GM11168 (cell line): ENCODE data around the gene TAP2.
"Not testable (repeated sequence)": the region's sequence is repeated elsewhere in the genome, so short reads cannot be mapped to it uniquely, and the experiment has no call there.

Experiments
- in situ Hi-C: fragments of 300-500 bp; cut with MboI; formaldehyde crosslinking; loops from one replicate; pipeline ENCODE4 v1.12.0; 2022; ENCODE audit warnings: low sequenced_read_pairs; ENCODE audit not compliant: unreplicated experiment

Gene TAP2

GRCh38 chr6:32839356-32839755, 817 bp upstream of the TAP2 start:
- in situ Hi-C loops = no loop called here

- in situ Hi-C loops = no loop called here
Observed at GRCh38 chr6:32837651-32838113, 857 bp downstream of the TAP2 start.

- in situ Hi-C loops = no loop called here
Observed at GRCh38 chr6:32836873-32837272, 1.7 kb downstream of the TAP2 start.

DNA sequence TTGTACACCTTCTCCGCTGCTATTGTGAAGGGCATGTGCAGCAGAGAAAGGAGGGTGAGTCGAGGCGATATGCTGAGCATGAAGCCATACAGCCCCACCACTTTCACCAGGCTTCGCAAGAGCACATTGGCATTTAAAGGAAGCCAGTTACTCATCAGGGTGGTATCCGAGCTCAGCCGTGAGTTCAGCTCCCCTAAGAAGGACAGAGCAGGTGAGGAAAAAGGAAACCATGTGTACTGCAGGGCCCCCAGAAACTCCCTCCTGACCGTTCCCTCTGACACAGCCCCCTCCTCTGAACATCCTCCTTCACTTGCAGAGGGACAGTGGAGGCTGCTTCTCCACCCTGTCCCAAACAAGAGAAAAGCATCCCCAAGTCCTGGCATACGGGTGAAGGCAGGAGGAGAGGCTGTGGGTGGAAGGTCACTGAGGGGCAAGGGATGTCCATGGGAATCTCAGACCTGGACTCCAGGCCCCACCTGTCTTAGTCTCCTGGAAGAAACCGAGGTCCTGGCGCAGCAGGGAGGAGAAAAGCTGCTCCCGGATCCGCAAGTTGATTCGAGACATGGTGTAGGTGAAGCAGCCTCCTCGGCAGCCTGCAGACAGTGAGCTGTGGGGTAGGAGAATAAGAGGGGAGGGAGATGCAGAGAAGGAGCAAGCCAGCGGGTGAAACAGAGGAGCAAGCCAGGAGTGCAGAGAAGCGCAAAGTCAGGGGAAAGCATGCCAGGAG, 3.2 kb downstream of the TAP2 start:
- in situ Hi-C loops = no loop called here

DNA sequence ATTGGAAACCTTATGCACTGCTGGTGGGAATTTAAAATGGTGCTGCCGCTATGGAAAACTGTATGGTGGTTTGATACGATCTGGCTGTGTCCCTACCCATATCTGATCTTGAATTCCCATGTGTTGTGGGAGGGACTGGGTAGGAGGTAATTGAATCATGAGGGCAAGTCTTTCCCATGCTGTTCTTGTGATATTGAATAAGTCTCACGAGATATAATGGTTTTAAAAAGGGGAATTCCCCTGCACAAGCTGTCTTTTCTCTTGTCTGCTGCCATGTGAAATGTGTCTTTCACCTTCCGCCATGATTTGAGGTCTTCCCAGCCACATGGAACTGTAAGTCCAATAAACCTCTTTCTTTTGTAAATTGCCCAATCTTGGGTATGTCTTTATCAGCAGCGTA, 4.9 kb downstream of the TAP2 start:
- in situ Hi-C loops = loop anchor here (5.0 kb wide), 1 partner anchor 39 kb away; no protein-coding TSS in a partner anchor

GRCh38 chr6:32832535-32832934, 6.0 kb downstream of the TAP2 start:
- in situ Hi-C loops = loop anchor here (5.0 kb wide), 1 partner anchor 40 kb away; no protein-coding TSS in a partner anchor

- in situ Hi-C loops = loop anchor here (5.0 kb wide), 1 partner anchor 41 kb away; no protein-coding TSS in a partner anchor
Observed at GRCh38 chr6:32830936-32831335, 7.6 kb downstream of the TAP2 start.

DNA sequence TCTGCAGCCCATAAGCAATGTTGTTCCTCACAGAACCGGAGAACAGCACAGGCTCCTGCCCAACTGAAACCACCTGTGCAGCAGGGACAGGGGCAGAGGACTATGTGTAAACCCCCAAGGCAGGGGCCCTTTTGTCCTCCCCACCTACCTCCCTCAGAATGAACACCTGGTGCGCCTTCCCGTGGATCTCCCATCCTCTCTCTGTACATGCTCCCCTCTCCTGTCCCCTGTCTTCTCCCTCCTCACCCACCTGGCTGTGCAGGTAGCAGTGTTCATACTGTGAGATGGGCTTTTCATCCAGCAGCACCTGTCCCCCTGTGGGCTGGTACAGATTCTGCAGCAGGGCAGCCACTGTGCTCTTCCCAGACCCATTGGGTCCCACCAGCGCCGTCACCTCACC, 8.5 kb downstream of the TAP2 start:
- in situ Hi-C loops = loop anchor here (5.0 kb wide), 1 partner anchor 42 kb away; no protein-coding TSS in a partner anchor

DNA sequence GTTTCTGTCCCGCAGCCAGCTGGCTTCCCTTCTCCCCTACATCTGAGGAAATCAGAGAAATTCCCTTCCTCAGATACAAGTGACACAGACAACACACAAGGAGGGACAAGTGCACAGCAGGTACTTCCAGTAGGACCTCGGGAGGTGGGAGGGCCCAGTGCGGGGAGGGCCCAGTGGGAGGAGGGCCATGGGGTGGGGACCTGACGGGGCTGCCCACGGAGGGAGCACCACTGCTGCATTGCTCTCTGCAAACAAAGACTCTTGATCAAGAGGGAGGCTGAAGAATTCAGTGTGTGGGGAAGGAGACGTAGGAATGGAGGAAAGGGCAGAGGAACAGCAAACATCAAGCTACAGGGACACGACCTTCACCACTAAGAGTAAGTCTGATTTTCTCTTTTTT, 9.0 kb downstream of the TAP2 start:
- in situ Hi-C loops = no loop called here

- in situ Hi-C loops = no loop called here
Observed at GRCh38 chr6:32827025-32827424, 11.5 kb downstream of the TAP2 start.

- in situ Hi-C loops = no loop called here
Observed at GRCh38 chr6:32825966-32826365, 12.6 kb downstream of the TAP2 start.

GRCh38 chr6:32819729-32820128, 18.8 kb downstream of the TAP2 start:
- in situ Hi-C loops = no loop called here

GRCh38 chr6:32818867-32819266, 19.7 kb downstream of the TAP2 start:
- in situ Hi-C loops = no loop called here

GRCh38 chr6:32816746-32817204, 21.8 kb downstream of the TAP2 start, which contains the start of gene HLA-DOB:
Gene HLA-DOB (minus strand): TSS chr6:32817002. CDS start chr6:32816951, 51 bp downstream.
- in situ Hi-C loops = no loop called here

DNA sequence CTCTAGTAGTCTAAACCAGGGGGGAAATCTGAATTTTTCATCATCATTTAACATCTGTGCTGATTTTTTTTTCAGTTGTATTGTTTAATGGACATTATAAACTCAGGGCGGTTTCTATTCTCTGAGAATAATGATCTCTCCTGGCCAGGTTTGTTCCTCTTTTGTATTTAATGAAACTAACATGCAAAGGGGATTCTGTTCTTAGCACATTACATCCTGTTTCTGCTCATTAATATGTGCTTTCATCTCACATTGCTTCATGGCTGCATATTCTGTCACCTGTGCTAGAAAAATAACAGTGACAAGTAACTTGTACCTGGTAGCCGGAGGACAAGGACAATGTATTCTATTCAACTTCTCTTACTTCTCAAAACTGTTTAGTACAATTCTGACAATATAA, 22.5 kb downstream of the TAP2 start:
- in situ Hi-C loops = no loop called here

- in situ Hi-C loops = no loop called here
Observed at GRCh38 chr6:32815115-32815514, 23.4 kb downstream of the TAP2 start.

DNA sequence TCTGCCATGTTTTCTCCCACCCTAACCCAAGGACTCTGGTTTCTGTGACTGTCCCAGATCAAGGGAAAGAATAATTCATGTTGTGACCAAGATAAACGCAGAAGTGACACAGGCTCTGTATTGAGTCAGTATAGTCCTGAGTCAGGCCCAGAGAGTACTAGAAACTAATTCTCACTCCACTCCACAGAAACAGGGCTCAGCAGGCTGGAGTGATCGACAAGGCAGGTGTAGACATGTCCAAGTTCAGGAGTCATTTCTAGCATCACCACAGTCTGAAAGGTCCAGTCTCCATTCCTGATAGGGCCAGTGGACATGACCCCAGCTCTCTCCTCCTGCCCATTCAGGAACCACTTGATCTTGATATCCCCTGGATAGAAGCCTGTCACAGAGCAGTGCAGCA, 24.4 kb downstream of the TAP2 start:
- in situ Hi-C loops = no loop called here

GRCh38 chr6:32809171-32809570, 29.4 kb downstream of the TAP2 start:
- in situ Hi-C loops = no loop called here

DNA sequence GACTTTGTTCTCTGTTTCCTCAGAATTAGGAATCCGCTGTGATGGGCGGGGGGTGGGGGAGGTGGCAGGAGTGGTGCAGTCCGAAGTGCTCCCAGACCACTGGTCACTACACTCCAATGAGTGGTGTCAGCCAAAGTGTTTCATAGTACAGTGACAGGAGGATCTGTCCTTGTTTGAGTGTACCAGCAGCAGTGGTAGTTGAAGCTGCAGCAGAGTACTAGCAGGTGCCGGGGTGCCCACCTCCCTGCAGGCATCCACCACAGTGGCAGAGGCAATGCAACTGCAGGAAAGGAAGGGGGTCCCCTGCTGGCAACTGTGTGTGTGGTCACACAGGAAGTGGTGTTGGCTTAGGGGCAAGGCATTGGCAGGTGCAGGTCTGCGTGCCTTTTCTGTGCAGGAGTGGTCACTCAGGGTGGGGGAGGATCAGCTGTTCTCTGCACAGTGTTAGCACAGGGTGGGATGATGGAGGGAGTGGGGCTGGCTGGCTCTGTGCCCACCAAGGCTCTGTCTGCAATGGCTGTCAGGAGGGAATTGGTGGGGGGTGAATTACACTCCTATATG, 31.4 kb downstream of the TAP2 start:
- in situ Hi-C loops = no loop called here

GRCh38 chr6:32805404-32805803, 33.1 kb downstream of the TAP2 start:
- in situ Hi-C loops = not testable (repeated sequence)

- in situ Hi-C loops = no loop called here
Observed at GRCh38 chr6:32803416-32803815, 35.1 kb downstream of the TAP2 start.
